Motor neuron (in vitro differentiated cells): ENCODE measurements around the gene DLAT. TPM values are rescaled to one million over a fixed set of nuclear protein-coding genes. Genes with fewer than 3 reads are reported as not detected.
A peak's percentile ranks its signal among the peaks of the same experiment; 100 is the strongest.
"Not testable (repeated sequence)": the region's sequence is repeated elsewhere in the genome, so short reads cannot be mapped to it uniquely, and the experiment has no call there.

Experiments
- ATAC-seq, 8 experiments: fragments of 200-7000 bp; cut with Tn5 transposase; replicated peaks in 6 of 8; 2 replicates each; pipeline ENCODE4 v1.8.0; 2021; ENCODE audit warnings: mild to moderate bottlenecking in 8 of 8, moderate library complexity in 8 of 8
- H3K27ac ChIP-seq, 2 donors: fragments of 250-450 bp; sonication (Bioruptor Pico); 2 replicates each; pipeline ENCODE4 v1.9.0; 2021; ENCODE audit warnings: antibody characterized with exemption in 2 of 2, mild to moderate bottlenecking in 2 of 2, moderate library complexity in 1 of 2
- H3K4me1 ChIP-seq, 2 donors: fragments of 250-450 bp; sonication (Bioruptor Pico); replicated peaks in 1 of 2; 2 replicates each; pipeline ENCODE4 v1.6.1; 2021; ENCODE audit warnings: antibody characterized with exemption in 2 of 2, mild to moderate bottlenecking in 2 of 2, moderate library complexity in 1 of 2
- H3K4me3 ChIP-seq, 5 donors: fragments of 250-450 bp; sonication (Bioruptor Pico); 2 replicates each; pipeline ENCODE4 v1.9.0; 2021; ENCODE audit warnings: antibody characterized with exemption in 5 of 5, mild to moderate bottlenecking in 5 of 5, moderate library complexity in 4 of 5
- WGBS, 10 experiments: fragments of 450-650 bp; shearing (Covaris generic); methylation state at CpG; one replicate each; pipeline ENCODE4 v1.0.0; 2022; 5-methylcytosine and 5-hydroxymethylcytosine counted together
- in situ Hi-C, 9 experiments: fragments of 400-800 bp; cut with MboI; loops; one replicate each; pipeline ENCODE4 v1.15.0; 2021; ENCODE audit warnings: low sequenced_read_pairs in 9 of 9, low pct_unique_long_range_greater_than_20kb in 2 of 9; ENCODE audit not compliant: unreplicated experiment in 9 of 9
- total RNA-seq, 8 experiments: library from RNA; unstranded; fragments of 300-600 nt; gene quantifications; 2 replicates each; pipeline versions ENCODE4 v1.2.3 to v1.2.4, GENCODE V29; 2022

Gene DLAT
- total RNA-seq, 8 experiments from 2014 or later = 23.4 to 70.2 (median 36.8) TPM

DNA sequence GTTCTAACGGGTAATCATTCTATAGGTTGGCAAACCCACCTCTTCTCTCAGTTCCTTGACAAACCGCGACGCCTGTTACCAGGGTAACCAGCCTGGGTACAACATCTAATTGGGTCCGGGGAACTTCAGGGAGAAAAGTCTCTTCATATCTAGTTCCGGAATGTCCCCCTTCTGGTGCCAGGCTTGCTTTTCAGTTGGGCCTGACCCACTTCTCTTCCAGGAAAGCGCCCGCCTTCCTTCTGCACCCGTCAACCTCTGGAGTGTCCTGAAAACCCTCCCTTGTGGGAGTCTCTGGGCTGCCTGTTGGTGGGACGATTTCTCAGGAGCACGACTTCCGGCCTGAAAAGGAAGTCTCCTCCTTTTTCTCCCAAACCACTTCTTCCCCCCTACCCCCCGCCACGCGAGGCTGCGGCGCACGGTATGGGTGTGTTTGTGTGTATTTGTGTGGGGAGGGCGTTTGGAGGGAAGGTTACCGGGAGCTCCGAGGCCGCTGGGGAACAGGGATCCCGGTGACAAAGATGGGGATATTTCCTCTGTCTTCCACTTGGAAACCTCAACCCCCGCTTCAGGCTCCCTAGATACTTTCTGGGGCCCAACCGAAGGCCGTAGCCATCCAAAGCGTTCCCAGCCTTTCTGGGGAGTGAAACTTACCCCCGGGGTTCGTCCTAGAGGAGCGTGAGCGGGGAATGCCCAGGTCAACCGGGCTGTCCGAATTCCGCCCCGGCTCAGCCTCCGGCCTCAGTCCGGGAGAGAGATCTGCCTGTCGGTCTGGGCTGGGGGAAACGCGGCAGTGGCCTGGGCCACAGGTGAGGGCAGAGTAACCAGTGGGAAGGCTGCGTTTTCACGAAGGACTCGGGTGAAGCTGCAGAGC lies 49.0 kb downstream of the DLAT start, which contains the start of the genes NKAPD1 and PIH1D2:
Gene NKAPD1, plus strand, starts transcription at position 359 of the 871 bp plus-strand sequence. CDS start 1,276 bp downstream, outside the sequence.
Gene PIH1D2, minus strand, starts transcription at position 77 of the 871 bp plus-strand sequence. CDS start 843 bp downstream, outside the sequence.
- H3K4me1 ChIP-seq = peaks cover 2 to 7% of the 10 kb centered on the region in 2 donors
- ATAC-seq = peak; percentile 89 to 94 (median 92)
- WGBS, 10 experiments = 0 to 5% (median 0%) methylated on average over 3 to 13 of the region's 43 CpGs; no CpG with 5 or more reads in 3 of the 10 experiments
- H3K27ac ChIP-seq = peak within 1 kb of the TSS; percentile 95 to 96
- in situ Hi-C loops = no loop called here
- peak within 1 kb of the TSS; percentile 74 to 95 (median 85) for H3K4me3 ChIP-seq

DNA sequence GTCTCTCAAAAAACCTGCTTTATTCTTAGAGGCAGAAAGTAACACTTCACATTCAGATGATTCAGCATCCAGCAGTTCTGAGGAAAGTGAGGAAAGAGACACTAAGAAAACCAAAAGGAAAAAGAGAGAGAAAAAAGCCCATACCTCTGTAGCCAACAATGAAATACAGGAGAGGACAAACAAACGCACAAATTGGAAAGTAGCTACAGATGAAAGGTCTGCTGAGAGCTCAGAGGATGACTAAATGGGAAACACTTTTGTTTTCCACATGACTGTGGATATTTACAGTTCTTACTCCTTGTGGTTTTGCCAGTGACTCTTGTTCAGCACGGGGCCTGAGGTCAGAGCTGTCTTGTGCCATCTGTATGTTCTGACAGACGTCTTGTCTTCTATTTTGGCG lies 57.5 kb downstream of the DLAT start:
- in situ Hi-C loops = loop anchor here in 1 of 9 experiments (25.0 kb wide), 1 partner anchor 180 kb away; the partner anchor contains the start of gene PLET1
- no peak for ATAC-seq
- H3K4me1 ChIP-seq = peaks cover 10 to 12% of the 10 kb centered on the region in 2 donors
- 43 to 100% (median 74%) methylated on average over 2 to 4 of the region's 4 CpGs for WGBS, 10 experiments
- no peak overlapping the region for H3K27ac ChIP-seq
- H3K4me3 ChIP-seq = no peak overlapping the region

DNA sequence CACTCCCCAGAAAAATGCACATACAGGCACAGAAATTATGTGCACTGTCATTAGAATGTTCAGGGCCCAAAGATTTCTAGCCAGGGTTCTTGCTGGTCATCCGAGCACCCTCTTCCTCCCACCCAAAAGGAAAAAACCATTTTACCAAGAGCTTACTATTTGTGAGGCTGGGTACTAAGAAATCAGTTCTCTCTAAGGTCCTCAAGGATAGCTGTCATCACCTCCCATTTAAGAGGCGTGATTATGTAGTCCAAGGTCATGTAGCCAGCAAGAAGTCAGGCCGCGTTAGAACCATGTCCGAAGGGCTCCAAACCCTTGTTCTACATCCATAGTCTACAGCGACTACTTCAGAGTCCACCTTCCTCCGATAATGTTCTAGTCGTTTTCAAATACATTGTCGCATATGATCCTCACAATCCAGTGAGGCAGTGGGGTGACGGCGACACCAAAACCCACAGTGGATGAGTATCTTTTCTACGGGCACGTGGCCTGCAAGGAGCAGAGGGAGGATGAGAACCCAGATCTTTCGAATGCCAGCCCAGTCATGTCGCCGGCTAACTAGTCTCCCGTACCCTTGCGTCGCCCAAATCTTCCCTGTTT lies 60.7 kb downstream of the DLAT start:
- in situ Hi-C loops = loop anchor here in 1 of 9 experiments (25.0 kb wide), 1 partner anchor 176 kb away; the partner anchor contains the start of gene PLET1
- Histone ChIP-seq H3K27ac (peak overlapping the region; percentile 73 to 92), H3K4me1 (peaks cover 17 to 19% of the 10 kb centered on the region in 2 donors), H3K4me3 (peak overlapping the region; percentile 80 to 97 (median 88))
- 0 to 20% (median 0%) methylated on average over 1 to 16 of the region's 19 CpGs; no CpG with 5 or more reads in 2 of the 10 experiments for WGBS, 10 experiments
- ATAC-seq = peak; percentile 26 to 61 (median 38)

DNA sequence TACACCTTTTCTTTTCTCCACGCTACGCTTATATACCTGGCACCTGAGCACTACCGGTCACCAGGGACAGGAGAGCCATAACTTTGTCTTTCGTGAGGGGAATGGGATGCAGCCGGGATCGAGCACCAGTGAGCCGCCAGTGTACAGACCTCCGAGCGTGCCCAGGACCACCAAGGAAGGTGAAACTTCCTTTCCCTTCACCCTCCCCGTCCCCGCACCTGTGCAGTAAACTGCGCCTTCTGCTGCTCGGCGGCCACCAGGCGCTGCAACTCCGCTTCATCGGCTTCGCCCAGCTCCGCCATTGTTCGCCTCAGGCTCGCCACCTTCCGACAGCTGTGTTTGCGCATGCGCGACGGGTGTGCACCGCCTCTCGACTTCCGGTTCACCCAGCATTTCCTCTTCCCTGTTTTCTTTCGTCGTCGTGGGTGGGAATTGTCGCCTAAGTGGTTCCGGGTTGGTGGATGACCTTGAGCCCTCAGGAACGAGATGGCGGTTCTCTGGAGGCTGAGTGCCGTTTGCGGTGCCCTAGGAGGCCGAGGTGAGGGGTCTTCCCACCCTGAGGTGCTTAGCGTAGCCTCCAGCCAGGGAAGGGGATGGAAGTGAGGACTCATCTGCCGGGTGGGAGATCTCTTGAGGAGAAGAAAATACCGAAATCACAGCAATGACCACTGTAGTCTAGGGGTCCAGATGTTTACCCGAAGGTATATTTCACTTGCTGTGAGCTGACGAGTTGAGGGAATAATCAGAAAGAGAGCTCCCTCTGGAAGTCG lies 61.4 kb downstream of the DLAT start, which contains the start of the genes SDHD and TIMM8B:
Gene SDHD, plus strand, starts transcription at position 452 of the 770 bp plus-strand sequence. Its CDS starts 35 bp downstream, at position 487.
Gene TIMM8B, minus strand, starts transcription at position 335 of the 770 bp plus-strand sequence. Its CDS starts 33 bp downstream, at position 302.
- ATAC-seq = peak; percentile 90 to 98 (median 96)
- 0 to 2% (median 0%) methylated on average over 1 to 22 of the region's 45 CpGs; no CpG with 5 or more reads in 1 of the 10 experiments for WGBS, 10 experiments
- H3K4me1 ChIP-seq = peaks cover 17 to 19% of the 10 kb centered on the region in 2 donors
- peak within 1 kb of the TSS; percentile 82 to 92 for H3K27ac ChIP-seq
- in situ Hi-C loops = loop anchor here in 1 of 9 experiments (25.0 kb wide), 1 partner anchor 176 kb away; the partner anchor contains the start of gene PLET1
- H3K4me3 ChIP-seq = peak within 1 kb of the TSS; percentile 80 to 97 (median 88)

DNA sequence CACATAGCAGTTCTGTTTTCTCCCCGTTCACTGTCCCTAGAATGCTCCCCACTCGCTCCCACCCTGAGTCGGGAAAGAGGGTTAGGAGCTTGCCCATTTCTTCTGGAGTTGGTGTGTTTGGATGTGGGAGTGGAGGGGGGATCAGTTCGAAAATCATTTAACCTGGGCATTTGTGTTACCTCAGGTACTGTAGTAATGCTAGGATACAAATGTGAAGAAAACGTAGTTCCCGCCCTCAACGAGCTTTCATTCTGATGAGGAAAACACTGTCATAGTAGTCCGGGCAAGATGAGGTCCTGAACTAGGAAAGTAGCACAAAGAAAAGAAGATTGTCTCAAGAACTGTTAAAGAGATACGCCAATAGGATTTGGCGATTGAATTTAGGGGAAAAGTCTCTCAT lies 62.0 kb downstream of the DLAT start:
- in situ Hi-C loops = loop anchor here in 1 of 9 experiments (25.0 kb wide), 1 partner anchor 175 kb away; the partner anchor contains the start of gene PLET1
- Histone ChIP-seq H3K4me1 (peaks cover 17 to 19% of the 10 kb centered on the region in 2 donors), H3K27ac (peak overlapping the region; percentile 82 to 92), H3K4me3 (peak overlapping the region; percentile 80 to 97 (median 88))
- 0 to 67% (median 15%) methylated on average over 1 to 10 of the region's 10 CpGs for WGBS, 10 experiments
- ATAC-seq = peak in 6 of 8 experiments; percentile 2 to 20 (median 10)

GRCh38 chr11:112095302-112095701 lies 70.1 kb downstream of the DLAT start:
- not testable (repeated sequence) for H3K4me3 ChIP-seq, ATAC-seq, H3K4me1 ChIP-seq, H3K27ac ChIP-seq
- WGBS, 10 experiments = 90 to 100% (median 100%) methylated on average over 1 to 2 of the region's 2 CpGs; no CpG with 5 or more reads in 1 of the 10 experiments
- in situ Hi-C loops = loop anchor here in 1 of 9 experiments (25.0 kb wide), 1 partner anchor 167 kb away; the partner anchor contains the start of gene PLET1

- Histone ChIP-seq H3K27ac (no peak overlapping the region), H3K4me3 (no peak overlapping the region), H3K4me1 (no peaks in the 10 kb centered on the region)
- in situ Hi-C loops = loop anchor here in 1 of 9 experiments (25.0 kb wide), 1 partner anchor 166 kb away; the partner anchor contains the start of gene PLET1
- no peak for ATAC-seq
Measured at GRCh38 chr11:112096194-112096593, 71.0 kb downstream of the DLAT start.

DNA sequence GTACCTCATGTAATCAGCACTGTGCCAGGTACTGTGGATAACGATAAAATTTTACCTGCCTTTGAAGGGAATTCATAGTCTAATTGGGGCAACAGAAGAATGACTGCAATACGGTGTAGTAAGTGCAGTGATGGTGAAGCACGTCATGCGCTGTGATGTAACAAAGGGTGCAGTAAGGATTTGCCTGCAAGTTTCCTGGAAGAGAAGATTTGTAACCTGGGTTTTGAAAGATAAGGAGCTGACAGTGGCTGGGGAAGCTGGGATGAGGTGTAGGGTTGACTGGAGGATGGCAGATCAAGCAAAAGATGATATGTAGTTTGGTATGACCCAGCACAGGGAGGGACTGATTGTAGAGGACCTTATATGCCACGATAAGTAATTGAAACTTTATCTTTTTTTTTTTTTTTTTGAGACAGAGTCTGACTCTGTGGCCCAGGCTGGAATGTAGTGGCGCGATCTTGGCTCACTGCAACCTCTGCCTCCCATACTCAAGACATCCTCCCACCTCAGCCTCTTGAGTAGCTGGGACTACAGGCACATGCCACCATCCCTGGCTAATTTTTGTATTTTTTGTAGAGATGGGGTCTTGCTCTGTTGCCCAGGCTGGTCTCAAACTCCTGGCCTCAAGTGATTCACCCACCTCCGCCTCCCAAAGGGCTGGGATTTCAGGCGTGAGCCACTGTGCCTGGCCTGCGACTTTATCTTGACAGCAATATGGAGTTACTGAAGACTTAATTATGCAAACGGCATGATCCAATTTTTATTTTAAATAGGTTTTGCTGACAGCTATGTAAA lies 72.7 kb downstream of the DLAT start:
- no peak for ATAC-seq
- Histone ChIP-seq H3K4me3 (no peak overlapping the region), H3K27ac (no peak overlapping the region), H3K4me1 (no peaks in the 10 kb centered on the region)
- WGBS, 10 experiments = 70 to 98% (median 88%) methylated on average over 3 to 10 of the region's 11 CpGs
- in situ Hi-C loops = loop anchor here in 1 of 9 experiments (25.0 kb wide), 1 partner anchor 164 kb away; the partner anchor contains the start of gene PLET1

DNA sequence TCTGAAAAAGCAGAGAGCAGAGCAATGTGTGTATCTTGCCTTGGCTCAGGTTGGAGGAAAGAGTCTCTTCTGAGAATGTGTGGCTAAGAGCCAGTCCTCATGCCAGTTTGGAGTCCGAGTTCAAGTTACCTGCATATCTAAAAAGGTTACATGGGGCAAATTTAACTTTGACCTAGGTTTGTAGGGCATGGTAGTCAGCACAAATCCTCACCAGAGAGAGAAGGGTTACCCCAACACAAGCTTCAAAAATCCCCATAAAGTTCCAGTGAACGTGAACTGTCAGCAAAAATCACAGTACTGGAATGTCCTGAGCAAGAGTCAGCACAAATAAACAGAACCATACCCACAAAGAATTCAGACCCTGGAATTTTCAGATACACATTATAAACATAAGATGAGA lies 75.3 kb downstream of the DLAT start:
- 61 to 100% (median 82%) methylated on average over 1 to 2 of the region's 2 CpGs; no CpG with 5 or more reads in 5 of the 10 experiments for WGBS, 10 experiments
- H3K4me3 ChIP-seq = no peak overlapping the region
- H3K4me1 ChIP-seq = no peaks in the 10 kb centered on the region
- no peak for ATAC-seq
- in situ Hi-C loops = no loop called here
- no peak overlapping the region for H3K27ac ChIP-seq

GRCh38 chr11:112103446-112103845 lies 78.2 kb downstream of the DLAT start:
- WGBS, 10 experiments = 40 to 100% (median 93%) methylated on average over 1 to 6 of the region's 6 CpGs
- no peaks in the 10 kb centered on the region for H3K4me1 ChIP-seq
- no peak for ATAC-seq
- no peak overlapping the region for H3K4me3 ChIP-seq
- H3K27ac ChIP-seq = no peak overlapping the region
- in situ Hi-C loops = no loop called here

DNA sequence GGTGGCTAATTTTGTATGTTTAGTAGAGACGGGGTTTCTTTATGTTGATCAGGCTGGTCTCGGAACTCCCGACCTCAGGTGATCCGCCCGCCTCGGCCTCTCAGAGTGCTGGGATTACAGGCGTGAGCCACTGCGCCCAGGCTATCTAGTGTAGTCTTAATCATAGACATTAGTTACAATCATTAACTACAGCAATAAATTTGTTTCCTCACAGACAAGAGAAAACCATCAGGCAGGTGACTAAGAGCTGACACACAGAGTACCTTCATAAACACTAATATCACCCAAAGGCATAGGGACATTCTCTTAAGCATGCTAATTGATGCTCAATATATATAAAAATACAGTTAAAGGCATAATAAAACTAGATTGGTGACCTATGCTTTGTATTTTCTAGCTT lies 80.9 kb downstream of the DLAT start:
- no peak overlapping the region for H3K27ac ChIP-seq
- no peak overlapping the region for H3K4me3 ChIP-seq
- ATAC-seq = peak in 1 of 8 experiments; percentile 51
- WGBS, 10 experiments = 91 to 100% (median 96%) methylated on average over 4 to 8 of the region's 8 CpGs; no CpG with 5 or more reads in 7 of the 10 experiments
- in situ Hi-C loops = no loop called here
- no peaks in the 10 kb centered on the region for H3K4me1 ChIP-seq
